Measurements from ENCODE around the gene MVP.
"Not testable (repeated sequence)": the region's sequence is repeated elsewhere in the genome, so short reads cannot be mapped to it uniquely, and the experiment has no call there.

MVP gene

DNA sequence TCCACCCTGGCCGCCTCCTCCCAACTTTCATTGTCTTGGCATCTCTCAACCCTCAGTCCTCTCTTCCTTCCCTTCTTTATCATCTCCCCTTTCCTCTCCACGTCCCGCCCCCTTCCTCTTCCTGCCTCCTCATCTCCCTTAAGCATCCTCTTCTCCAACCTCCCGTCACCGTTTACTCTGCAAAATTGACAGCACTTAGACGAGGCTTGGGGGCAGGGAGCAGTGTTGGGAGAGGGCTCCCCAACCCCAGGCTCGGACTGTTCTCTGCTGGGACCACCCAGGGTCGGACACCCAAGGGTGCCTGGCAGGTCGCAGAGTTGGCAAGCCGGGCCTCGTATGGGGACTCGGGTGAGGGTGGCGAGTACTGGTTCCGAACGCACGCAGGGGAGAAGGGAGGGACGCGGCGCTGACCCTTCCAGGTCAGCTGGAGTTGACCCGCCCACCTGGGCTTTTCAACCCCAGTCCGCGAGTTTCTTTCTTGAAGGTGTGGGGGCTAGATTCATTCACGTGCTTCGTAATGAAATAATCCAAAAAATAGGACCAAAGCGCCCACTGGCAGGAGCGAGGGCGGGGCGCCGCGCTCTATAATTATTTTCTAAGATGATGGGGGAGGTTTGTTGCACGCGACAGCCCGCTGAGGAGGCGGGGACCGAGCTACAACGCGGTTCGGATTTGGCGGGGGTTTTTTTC lies 5.1 kb upstream of the MVP start:
- peak in 1 of 2 donors; percentile 34 for DNase-seq (ENCODE audit: low read depth in 1 of 2, low spot score in 1 of 2)

DNA sequence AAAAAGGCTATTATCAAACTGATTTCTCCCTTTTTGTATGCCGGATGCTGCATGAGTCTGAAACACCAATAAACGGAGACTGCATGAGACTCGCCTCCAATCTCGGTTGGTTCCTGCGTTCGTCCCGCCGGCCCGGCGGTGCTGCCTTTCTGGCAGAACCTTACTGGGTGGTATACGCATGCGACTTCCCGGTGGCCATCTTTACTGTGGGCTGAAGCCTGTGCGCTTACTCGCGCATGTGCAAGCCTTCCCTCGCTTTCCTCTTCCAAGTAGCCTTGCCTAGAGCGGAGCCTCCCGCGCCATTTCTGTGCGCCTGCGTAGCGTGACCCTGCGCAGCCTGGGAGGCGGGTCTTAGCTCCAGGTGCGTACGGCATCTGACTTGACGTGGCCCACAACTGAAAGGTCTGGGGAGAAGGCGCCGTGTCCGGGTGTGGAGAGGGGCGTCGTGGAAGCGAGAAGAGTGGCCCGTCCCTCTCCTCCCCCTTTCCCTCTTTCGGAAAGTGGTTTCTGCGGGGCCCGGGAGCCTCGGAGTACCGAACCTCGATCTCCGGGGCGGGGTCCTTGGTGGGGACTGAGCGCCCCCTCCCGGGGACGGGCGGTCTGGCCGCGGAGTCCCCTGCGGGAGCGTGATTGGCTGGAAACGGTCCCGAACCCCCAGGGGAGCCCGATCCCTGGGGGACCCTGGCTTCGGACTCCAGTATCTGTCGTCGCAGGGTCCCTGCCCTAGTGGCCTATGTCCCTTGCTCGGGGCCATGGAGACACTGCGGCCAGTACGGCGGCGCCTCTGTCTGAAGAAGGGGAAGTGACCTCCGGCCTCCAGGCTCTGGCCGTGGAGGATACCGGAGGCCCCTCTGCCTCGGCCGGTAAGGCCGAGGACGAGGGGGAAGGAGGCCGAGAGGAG lies 4.2 kb upstream of the MVP start, which contains the start of gene PAGR1:
Gene PAGR1, plus strand, starts transcription at position 360 of the 901 bp plus-strand sequence. Its CDS starts 374 bp downstream, at position 734.
- DNase-seq (ENCODE audit: low read depth in 1 of 2, low spot score in 1 of 2): peak; percentile 96 to 97

DNA sequence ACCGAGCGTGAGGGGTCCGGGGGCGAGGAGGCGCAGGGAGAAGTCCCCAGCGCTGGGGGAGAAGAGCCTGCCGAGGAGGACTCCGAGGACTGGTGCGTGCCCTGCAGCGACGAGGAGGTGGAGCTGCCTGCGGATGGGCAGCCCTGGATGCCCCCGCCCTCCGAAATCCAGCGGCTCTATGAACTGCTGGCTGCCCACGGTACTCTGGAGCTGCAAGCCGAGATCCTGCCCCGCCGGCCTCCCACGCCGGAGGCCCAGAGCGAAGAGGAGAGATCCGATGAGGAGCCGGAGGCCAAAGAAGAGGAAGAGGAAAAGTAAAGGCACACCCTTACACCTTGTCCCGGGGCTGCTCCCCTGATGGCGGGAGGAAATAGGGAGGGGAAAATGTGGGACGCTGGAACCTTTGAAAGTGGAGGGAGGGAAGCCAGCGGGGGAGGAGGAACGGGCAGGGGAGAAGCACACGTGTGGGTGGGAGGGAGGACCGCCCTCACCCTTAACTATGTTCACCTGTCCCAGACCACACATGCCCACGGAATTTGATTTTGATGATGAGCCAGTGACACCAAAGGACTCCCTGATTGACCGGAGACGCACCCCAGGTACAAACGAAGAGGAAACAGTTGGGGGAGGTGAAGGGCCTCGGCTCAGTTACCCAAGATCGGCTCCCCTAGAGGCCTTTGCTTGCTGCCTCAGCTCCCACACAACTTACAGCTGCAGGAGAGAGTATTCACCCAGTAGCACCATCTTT lies 3.4 kb upstream of the MVP start:
- no peak for DNase-seq (ENCODE audit: low read depth in 1 of 2, low spot score in 1 of 2)

DNA sequence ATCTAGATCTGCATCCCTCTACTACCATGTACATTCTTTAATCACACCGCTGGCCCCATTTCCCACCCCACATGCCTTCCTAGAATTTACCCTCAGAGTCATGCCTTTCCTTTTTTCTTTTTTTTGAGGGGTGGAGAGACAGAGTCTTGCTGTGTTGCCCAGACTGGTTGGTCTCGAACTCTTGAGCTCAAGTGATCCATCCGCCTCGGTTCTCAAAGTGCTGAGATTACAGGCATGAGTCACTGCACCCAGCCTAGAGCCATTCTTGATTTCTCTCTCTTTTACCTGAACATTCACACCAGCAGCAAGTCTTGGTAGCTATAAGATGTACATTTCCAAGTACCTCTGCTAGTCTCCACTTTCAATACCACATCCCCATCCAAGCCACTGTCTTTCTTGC lies 2.2 kb upstream of the MVP start:
- DNase-seq (ENCODE audit: low read depth in 1 of 2, low spot score in 1 of 2): no peak

DNA sequence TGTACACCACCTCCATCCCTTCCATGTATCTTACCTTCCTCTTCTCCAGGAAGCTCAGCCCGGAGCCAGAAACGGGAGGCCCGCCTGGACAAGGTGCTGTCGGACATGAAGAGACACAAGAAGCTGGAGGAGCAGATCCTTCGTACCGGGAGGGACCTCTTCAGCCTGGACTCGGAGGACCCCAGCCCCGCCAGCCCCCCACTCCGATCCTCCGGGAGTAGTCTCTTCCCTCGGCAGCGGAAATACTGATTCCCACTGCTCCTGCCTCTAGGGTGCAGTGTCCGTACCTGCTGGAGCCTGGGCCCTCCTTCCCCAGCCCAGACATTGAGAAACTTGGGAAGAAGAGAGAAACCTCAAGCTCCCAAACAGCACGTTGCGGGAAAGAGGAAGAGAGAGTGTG lies 756 bp upstream of the MVP start:
- DNase-seq (ENCODE audit: low read depth in 1 of 2, low spot score in 1 of 2): no peak

DNA sequence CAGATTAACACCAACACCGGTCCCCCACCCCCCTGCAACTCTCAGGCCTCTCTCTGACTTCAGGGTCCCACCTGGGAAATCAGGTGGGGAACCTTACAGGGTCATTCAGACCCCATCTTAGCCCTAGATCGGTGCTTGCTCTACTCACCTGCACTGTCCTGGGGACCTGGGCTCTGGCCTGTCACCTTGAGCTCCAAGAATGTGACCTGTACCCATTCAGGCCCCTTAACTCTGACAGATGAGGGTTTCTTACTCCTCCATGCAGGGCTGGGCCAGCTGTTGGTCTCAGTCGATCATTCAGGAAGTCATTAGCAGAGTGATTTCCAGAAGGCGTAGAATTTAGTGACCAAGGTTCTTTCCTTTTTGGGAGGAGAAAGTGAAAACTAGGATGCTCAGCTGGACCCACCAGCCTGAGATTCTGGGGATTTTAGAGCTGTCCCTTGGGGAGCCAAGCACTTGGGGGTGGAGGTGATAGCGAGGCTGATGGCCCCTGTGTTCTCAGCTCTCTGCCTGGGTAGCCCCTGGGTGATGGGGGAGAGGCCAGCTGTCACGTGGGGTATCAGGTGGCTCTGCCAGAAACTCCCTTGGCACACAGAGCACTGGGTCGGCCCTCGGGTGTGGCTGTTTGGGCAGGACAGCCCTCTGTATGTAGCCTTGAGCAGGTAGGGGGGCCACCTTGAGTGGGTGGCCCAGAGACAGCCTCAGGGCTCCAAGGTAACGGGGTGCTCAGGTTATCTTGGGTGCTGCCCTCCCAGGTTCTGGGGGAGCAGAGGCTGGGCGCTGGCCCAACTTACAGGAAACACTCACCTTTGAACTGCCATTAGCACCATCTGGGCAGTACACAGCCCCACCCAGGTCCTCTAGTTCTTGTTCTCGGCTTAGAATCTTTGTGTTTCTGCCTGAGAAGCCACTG lies 724 bp downstream of the MVP start:
- no peak for DNase-seq (ENCODE audit: low read depth in 1 of 2, low spot score in 1 of 2)

DNA sequence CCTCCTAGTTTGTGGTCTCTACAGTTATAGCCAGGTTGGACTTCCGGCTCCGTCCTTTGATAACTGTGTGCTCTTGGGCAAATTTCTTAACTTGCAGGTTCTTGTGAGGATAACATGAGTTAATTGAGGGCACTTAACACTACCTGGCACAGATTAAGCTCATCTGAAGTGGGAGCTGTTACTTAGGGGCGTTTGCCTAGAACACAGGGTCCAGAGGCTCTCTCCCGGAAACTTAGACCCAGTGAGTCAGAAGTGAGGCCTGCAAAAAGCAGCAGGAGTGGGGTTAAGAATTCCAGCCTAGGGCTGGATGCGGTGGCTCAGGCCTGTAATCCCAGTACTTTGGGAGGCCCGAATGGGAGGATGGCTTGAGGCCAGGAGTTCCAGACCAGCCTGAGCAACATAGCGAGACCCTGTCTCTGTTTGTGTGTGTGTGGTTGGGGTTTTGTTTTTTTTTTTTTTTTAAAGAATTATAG lies 1.4 kb downstream of the MVP start:
- DNase-seq (ENCODE audit: low read depth in 1 of 2, low spot score in 1 of 2): no peak

DNA sequence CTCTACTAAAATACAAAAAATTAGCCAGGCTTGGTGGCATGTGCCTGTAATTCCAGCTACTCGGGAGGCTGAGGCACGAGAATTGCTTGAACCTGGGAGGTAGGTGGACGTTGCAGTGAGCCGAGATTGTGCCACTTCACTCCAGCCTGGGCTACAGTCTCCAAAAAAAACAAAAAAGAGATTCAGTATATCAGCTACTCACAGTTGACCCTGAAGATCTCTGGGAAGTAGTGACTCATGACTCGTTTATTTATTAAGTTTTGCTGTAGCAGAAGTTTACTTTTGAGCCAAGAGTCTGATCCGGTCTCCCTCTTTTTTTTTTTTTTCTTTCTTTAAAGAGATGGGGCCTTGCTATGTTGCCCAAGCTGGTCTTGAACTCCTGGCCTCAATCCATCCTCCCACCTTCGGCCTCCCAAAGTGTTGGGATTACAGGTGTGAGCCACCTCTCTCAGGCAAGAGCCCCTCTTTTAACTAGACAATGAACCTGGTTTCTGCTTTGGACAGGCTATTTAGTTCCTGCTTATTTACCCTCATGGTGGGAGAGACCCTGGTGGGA lies 4.4 kb downstream of the MVP start:
- DNase-seq (ENCODE audit: low read depth in 1 of 2, low spot score in 1 of 2): no peak

DNA sequence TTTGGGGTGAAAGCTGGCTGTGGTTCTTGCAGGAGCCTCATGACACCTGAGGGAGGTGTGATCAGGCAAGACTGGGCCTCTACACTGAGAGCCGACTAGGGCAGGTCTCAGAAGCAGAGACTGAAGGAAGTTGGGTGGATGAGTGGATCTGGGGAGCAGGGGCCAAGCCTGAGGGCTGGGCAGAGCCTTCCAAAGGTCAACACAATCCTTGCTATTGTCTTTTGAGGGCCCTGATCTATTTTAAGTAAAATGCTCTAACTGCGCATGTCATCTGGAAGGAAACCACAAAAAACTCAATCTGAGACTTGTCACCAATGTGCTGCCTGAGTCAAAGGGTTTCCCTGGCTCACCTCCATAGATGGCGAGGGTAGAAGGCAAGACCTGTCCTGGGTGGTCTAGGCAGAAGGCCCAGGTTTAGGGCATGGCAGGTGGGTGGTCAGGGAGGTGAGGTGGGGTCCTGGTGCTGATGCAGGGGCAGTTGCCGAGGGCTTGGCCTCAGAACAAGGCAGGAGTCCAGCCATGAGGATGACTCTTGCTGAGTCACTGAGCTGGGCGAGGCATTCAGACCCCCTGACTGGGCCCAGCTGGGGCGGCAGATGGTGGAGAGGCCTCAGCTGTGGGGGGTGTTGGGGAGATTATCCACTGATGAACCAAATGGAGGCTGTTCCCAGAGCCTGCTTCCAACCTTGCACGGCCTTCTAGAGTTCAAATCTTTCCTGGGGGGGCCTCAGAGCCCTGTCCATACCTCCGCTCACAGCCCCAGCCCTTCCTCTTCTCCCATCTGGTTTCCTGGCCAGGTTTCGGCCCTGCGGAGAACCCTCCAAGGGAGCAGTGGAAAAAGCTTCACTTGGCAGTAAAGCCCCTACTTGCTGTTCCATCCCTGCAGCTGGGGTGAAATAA lies 5.1 kb downstream of the MVP start:
- DNase-seq (ENCODE audit: low read depth in 1 of 2, low spot score in 1 of 2): no peak

DNA sequence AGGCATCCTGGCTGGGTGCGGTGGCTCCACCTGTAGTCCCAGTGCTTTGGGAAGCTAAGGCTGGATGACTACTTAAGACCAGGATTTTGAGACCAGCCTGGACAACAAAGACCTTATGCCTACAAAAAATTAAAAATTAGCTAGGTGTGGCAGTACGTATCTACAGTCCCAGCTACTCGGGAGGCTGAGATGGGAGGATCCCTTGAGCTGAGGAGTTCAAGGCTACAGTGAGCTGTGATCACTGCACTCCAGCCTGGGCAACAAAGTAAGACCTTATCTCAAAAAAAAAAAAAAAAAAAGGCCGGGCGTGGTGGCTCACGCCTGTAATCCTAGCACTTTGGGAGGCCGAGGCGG lies 6.1 kb downstream of the MVP start:
- DNase-seq (ENCODE audit: low read depth in 1 of 2, low spot score in 1 of 2): no peak

DNA sequence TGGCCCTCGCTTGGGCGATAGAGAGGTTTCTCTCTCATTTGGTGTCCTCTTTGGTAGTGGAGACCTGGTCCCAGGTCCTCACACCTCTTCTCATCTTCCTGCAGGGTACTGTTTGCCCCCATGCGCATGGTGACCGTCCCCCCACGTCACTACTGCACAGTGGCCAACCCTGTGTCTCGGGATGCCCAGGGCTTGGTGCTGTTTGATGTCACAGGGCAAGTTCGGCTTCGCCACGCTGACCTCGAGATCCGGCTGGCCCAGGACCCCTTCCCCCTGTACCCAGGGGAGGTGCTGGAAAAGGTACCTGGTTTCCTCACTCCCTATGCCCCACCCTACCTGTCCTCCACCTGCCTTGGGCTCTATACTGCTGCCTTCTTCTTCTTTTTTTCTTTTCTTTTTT lies 10.5 kb downstream of the MVP start:
- no peak for DNase-seq (ENCODE audit: low read depth in 1 of 2, low spot score in 1 of 2)

DNA sequence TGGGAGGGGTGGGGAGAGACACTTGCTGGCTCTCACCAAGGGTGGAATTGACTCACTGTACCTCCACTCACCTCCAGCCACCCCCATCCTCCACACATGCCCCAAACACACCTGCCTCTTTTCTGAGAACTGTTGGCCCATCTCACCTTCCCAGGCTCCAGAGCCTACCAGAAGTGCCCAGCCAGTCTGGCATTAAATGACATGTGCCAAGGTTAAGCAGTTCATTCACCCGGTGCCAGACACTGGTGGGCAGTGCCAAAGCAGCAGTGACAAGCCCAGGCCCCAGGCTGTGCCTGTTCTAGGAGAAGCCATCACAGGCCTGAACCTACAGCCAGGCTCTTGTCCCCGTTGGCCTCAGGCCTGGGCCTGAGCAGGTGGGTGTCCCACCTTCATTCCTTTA lies 11.2 kb downstream of the MVP start:
- no peak for DNase-seq (ENCODE audit: low read depth in 1 of 2, low spot score in 1 of 2)

DNA sequence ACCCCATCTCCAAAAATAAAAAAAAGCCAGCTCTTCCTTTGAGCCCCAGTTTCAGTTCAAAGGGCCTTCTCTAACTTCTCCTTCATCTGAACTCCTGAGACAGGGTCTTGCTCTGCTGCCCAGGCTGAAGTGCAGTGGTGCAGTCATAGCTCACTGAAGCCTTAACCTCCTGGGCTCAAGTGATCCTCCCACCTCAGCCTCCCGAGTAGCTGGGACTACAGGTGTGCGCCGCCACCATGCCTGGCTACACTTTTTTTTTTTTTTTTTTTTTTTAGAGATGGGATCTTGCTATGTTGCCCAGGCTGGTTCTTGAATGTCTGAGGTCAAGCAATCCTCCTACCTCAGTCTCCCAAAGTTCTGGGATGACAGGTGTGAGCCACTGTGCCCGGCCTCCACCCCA lies 13.0 kb downstream of the MVP start:
- DNase-seq (ENCODE audit: low read depth in 1 of 2, low spot score in 1 of 2): not testable (repeated sequence)

DNA sequence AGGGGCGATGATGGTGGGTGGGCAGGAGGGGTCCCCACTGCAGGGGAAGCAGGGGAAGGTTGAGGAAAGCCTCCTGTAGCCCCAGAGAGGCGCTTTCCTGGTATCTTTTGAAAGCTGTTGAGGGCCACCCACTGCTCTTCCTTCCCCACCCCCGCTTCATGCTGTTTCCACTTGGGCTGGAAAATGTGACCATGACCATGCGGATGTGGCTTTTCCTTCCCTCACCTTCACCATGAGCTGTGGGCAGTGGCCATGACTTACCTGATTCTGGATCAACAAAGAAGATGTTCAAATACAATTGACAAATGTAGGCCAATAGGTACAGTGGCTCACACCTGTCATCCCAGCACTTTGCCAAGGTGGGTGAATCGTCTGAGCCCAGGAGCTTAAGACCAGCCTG lies 13.8 kb downstream of the MVP start:
- DNase-seq (ENCODE audit: low read depth in 1 of 2, low spot score in 1 of 2): no peak

DNA sequence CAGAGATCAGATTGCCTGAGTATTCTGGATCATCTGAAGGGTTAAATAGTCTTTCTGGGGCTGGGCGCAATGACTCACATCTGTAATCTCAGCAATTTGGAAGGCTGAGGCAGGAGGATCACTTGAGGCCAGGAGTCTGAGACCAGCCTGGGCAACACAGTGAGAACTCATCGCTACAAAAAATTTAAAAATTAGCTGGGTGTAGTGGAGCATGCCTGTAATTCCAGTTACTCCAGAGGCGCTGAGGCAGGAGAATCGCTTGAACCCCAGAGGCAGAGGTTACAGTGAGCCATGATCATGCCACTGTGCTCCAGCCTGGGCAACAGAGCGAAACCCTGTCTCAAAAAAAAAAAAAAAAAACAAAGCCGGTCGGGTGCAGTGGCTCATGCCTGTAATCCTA lies 15.7 kb downstream of the MVP start:
- DNase-seq (ENCODE audit: low read depth in 1 of 2, low spot score in 1 of 2): no peak

DNA sequence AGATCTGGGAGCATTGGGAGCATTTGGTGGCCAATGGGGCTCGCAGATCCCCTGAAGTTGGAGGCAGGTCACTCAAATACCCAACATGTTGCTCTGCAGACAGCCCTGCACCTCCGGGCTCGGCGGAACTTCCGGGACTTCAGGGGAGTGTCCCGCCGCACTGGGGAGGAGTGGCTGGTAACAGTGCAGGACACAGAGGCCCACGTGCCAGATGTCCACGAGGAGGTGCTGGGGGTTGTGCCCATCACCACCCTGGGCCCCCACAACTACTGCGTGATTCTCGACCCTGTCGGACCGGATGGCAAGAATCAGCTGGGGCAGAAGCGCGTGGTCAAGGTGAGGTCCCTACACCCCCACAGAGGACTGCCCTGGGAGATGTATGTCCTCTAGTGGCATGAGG lies 16.4 kb downstream of the MVP start:
- no peak for DNase-seq (ENCODE audit: low read depth in 1 of 2, low spot score in 1 of 2)

DNA sequence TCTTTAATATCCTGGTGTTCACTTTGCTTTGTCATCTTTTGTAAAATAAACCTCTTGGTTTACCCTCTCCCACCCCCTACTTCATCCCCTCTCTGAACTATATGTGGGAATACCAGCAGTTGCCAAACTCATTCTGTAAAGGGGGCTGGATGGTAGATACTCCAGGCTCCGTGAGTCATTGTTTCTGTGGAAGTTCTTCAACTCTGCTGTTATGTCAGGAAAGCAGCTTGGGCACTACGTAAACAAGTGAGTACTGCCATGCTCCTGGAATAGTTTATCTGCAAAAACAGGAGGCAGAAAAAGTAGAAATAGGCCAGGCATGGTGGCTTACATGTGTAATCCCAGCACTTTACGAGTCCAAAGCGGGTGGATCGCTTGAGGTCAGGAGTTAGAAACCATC lies 17.6 kb downstream of the MVP start:
- DNase-seq (ENCODE audit: low read depth in 1 of 2, low spot score in 1 of 2): no peak

DNA sequence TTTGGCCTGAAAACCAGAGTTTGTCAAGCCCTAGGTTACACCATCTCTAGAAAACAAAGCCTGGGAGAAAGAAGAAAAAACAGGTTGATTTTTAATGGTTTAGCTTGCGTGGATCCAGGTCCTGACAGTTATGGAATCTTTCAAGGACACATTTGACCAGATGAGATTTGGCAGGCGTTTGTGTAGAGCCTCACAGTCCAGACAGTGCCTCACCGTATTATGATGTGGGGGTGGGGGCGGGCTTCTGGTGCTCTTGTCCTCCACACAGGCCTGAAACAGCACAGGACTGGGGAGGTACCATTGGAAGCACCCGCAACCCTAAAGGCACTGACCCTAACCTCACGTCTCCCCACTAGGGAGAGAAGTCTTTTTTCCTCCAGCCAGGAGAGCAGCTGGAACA lies 19.6 kb downstream of the MVP start:
- no peak for DNase-seq (ENCODE audit: low read depth in 1 of 2, low spot score in 1 of 2)

DNA sequence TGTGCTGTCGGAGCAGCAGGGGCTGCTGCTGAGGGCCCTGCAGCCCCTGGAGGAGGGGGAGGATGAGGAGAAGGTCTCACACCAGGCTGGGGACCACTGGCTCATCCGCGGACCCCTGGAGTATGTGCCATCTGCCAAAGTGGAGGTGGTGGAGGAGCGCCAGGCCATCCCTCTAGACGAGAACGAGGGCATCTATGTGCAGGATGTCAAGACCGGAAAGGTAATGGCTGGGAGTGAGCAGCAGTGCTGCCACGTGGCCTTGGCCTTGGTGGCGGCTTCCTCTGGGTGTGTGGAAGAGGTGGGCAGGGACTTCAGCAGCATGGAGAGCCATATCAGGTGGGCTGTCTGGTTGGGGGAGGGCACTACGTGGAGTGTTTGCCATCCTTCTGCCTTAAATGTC lies 20.0 kb downstream of the MVP start:
- no peak for DNase-seq (ENCODE audit: low read depth in 1 of 2, low spot score in 1 of 2)
